ENCODE data around the gene INPP4B. TPM values are rescaled to one million over a fixed set of nuclear protein-coding genes. Genes with fewer than 3 reads are reported as not detected.

The INPP4B gene
- polyA plus RNA-seq, 1 of the 3 experiments (the other 2 are of a cell fraction), result 0.08 TPM

DNA sequence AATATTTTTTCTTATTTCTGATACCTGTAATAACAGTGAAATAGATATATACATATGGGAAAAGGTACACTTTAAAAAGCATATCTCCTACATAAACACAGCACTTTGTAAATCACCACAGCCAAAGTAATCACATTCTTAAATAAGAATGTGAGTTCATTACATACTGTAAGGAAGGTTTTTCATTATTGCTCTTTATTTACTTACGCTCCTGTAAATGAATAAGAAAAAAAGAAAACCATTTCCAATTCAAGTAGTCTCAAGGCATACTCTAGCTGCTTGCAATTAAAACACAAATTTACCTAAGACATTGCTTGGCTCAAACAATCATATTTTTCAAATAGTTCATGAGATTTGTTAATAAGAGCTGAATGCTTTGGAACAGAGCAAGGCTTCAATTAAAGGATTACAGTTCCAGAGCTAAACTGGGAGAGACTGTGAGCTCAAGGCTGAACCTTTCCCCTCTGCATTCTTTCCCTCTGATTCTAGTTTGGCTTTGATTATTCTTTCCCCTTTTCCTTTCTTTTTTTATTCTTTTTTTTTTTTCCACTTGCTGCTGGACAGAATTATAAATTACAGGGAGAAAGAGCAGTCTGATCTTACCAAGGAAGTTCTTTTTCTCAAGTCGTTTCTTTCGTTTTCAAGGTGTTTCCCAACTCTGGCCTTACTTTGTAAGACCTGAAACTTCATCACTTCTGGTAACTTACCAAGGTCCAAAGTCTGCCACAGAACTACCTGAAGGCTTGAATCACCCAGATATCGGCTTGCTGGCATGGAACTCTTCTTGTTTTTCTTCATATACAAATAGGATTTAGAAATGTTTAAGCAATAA lies 278.3 kb downstream of the INPP4B start:
- no peak for DNase-seq
- H3K27ac ChIP-seq (ENCODE audit: low read depth in 2 of 2, low read length in 1 of 2), result peak overlapping the region in 1 of 2 experiments; percentile 50; a peak in 1 of 4 replicates
- no peaks in the 10 kb centered on the region for H3F3A ChIP-seq (replicated peaks; ENCODE audit: insufficient read depth)
- H2AFZ ChIP-seq (ENCODE audit: low read depth), result 0 out of 2 replicates have a peak overlapping the region, but pooled peaks have one; percentile 61
- no peaks in the 10 kb centered on the region for H3K79me2 ChIP-seq (ENCODE audit: insufficient read depth)
- ChIA-PET POLR2A (no interaction called here), CTCF (interaction anchor here (0.7 kb wide), 1 partner anchor 9 kb away, joined by 3 read pairs; no protein-coding TSS in a partner anchor)
- 79% methylated on average over 4 of the region's 4 CpGs for WGBS (ENCODE audit: low lambda C conversion rate)
- H4K20me1 ChIP-seq (ENCODE audit: insufficient read depth), result no peaks in the 10 kb centered on the region
- H3K9ac ChIP-seq, result no peak overlapping the region
- TF ChIP-seq POLR2AphosphoS5 (IDR thresholded peaks at IDR 0.05; ENCODE audit: low read depth, low read length) (no peak), JUND (IDR thresholded peaks at IDR 0.05) (no peak), GABPA (IDR thresholded peaks at IDR 0.05; ENCODE audit: low read depth) (no peak), RFX5 (IDR thresholded peaks at IDR 0.05; ENCODE audit: low read length) (no peak), RAD21 (IDR thresholded peaks at IDR 0.05; ENCODE audit: low read length) (no peak)
- TF ChIP-seq, protein P1, sequence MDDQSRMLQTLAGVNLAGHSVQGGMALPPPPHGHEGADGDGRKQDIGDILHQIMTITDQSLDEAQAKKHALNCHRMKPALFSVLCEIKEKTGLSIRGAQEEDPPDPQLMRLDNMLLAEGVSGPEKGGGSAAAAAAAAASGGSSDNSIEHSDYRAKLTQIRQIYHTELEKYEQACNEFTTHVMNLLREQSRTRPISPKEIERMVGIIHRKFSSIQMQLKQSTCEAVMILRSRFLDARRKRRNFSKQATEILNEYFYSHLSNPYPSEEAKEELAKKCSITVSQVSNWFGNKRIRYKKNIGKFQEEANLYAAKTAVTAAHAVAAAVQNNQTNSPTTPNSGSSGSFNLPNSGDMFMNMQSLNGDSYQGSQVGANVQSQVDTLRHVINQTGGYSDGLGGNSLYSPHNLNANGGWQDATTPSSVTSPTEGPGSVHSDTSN (IDR thresholded peaks at IDR 0.05), result no peak
- no peaks in the 10 kb centered on the region; a peak in 1 of 4 replicates for H3K4me1 ChIP-seq (ENCODE audit: control insufficient read depth in 1 of 2, insufficient read depth in 2 of 2, low read depth in 1 of 2, low read length in 1 of 2)
- no peaks in the 10 kb centered on the region for H3K27me3 ChIP-seq (ENCODE audit: insufficient read depth)
- no peak overlapping the region for H3K4me2 ChIP-seq
- H3K4me3 ChIP-seq (ENCODE audit: low read depth in 2 of 2, low read length in 1 of 2), result no peak overlapping the region
- no peaks in the 10 kb centered on the region for H3K36me3 ChIP-seq (replicated peaks in 1 of 2; ENCODE audit: control insufficient read depth in 1 of 2, insufficient read depth in 2 of 2, low read length in 1 of 2)
- no peaks in the 10 kb centered on the region for H3K9me3 ChIP-seq
- no peaks in the 10 kb centered on the region; the same call in 1 of the 2 replicates for H3K9me2 ChIP-seq

DNA sequence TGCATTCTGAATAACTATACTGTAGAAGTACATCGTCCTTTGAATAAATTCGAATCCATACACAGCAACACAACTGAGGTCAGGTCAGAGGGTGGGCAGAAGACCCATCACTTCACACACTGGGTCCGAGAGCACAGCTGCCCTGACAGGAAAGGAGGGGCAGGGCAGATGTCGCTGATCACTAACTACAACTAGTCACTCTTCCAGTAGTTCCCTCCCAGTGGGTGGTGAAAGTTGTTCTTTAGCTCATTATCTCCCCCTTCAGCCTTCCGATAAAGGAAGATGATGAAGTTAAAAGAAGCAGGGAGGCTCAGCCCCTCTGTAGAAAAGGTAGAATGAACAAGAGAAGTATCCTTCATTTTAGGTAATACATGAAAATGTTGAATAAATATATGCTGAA lies 278.9 kb downstream of the INPP4B start:
- H3F3A ChIP-seq (replicated peaks; ENCODE audit: insufficient read depth), result no peaks in the 10 kb centered on the region
- POLR2A ChIA-PET, result no interaction called here
- no peak overlapping the region for H2AFZ ChIP-seq (ENCODE audit: low read depth)
- no peak overlapping the region for H3K4me3 ChIP-seq (ENCODE audit: low read depth in 2 of 2, low read length in 1 of 2)
- WGBS (ENCODE audit: low lambda C conversion rate), result 76% methylated on average over 5 of the region's 5 CpGs
- H3K9ac ChIP-seq, result no peak overlapping the region
- CTCF ChIA-PET, result no interaction called here
- no peaks in the 10 kb centered on the region; a peak in 1 of 4 replicates for H3K4me1 ChIP-seq (ENCODE audit: control insufficient read depth in 1 of 2, insufficient read depth in 2 of 2, low read depth in 1 of 2, low read length in 1 of 2)
- TF ChIP-seq TEAD4 (IDR thresholded peaks at IDR 0.05; ENCODE audit: borderline replicate concordance, insufficient read depth), result no peak
- TF ChIP-seq EZH2phosphoT487 (IDR thresholded peaks at IDR 0.05; ENCODE audit: borderline replicate concordance, low read depth), result no peak
- no peak for TF ChIP-seq TCF12 (IDR thresholded peaks at IDR 0.05)
- no peak overlapping the region for H3K27ac ChIP-seq (ENCODE audit: low read depth in 2 of 2, low read length in 1 of 2)
- no peak for DNase-seq
- H3K79me2 ChIP-seq (ENCODE audit: insufficient read depth), result no peaks in the 10 kb centered on the region
- H3K27me3 ChIP-seq (ENCODE audit: insufficient read depth), result no peaks in the 10 kb centered on the region
- H3K36me3 ChIP-seq (replicated peaks in 1 of 2; ENCODE audit: control insufficient read depth in 1 of 2, insufficient read depth in 2 of 2, low read length in 1 of 2), result no peaks in the 10 kb centered on the region
- H3K9me3 ChIP-seq, result no peaks in the 10 kb centered on the region
- H3K4me2 ChIP-seq, result no peak overlapping the region
- no peaks in the 10 kb centered on the region; the same call in 1 of the 2 replicates for H3K9me2 ChIP-seq
- H4K20me1 ChIP-seq (ENCODE audit: insufficient read depth), result no peaks in the 10 kb centered on the region

DNA sequence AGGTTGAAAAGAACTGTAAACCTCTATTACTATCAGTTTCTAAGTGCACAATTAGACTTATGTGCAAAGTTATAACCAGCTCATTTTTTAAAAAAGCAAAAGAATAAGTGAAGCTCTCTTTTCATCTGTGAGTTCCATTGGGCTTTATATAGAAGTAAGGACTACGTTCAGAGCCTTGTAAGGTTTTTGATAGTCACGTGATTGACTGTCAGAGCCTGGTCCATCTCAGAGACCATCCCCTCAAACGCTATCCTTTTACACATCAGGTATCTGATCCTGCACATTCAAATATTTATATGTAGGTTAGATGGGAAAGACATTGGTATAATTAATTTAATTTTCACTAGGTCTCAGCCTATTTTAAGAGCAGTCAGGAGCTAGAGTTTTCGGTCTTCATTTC lies 279.3 kb downstream of the INPP4B start:
- H3K36me3 ChIP-seq (replicated peaks in 1 of 2; ENCODE audit: control insufficient read depth in 1 of 2, insufficient read depth in 2 of 2, low read length in 1 of 2), result no peaks in the 10 kb centered on the region
- no peaks in the 10 kb centered on the region for H4K20me1 ChIP-seq (ENCODE audit: insufficient read depth)
- DNase-seq, result no peak
- H3K27ac ChIP-seq (ENCODE audit: low read depth in 2 of 2, low read length in 1 of 2), result no peak overlapping the region
- no peaks in the 10 kb centered on the region for H3F3A ChIP-seq (replicated peaks; ENCODE audit: insufficient read depth)
- no peaks in the 10 kb centered on the region for H3K27me3 ChIP-seq (ENCODE audit: insufficient read depth)
- no peak overlapping the region for H3K4me2 ChIP-seq
- no peaks in the 10 kb centered on the region for H3K9me3 ChIP-seq
- H3K4me1 ChIP-seq (ENCODE audit: control insufficient read depth in 1 of 2, insufficient read depth in 2 of 2, low read depth in 1 of 2, low read length in 1 of 2), result no peaks in the 10 kb centered on the region; a peak in 1 of 4 replicates
- H2AFZ ChIP-seq (ENCODE audit: low read depth), result no peak overlapping the region
- ChIA-PET CTCF (no interaction called here), POLR2A (no interaction called here)
- H3K9me2 ChIP-seq, result no peaks in the 10 kb centered on the region; the same call in 1 of the 2 replicates
- H3K9ac ChIP-seq, result no peak overlapping the region
- TF ChIP-seq, protein P2, sequence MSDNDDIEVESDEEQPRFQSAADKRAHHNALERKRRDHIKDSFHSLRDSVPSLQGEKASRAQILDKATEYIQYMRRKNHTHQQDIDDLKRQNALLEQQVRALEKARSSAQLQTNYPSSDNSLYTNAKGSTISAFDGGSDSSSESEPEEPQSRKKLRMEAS (IDR thresholded peaks at IDR 0.05; ENCODE audit: low read depth), result no peak
- TF ChIP-seq RFX5 (IDR thresholded peaks at IDR 0.05; ENCODE audit: low read length) (no peak), EZH2phosphoT487 (IDR thresholded peaks at IDR 0.05; ENCODE audit: borderline replicate concordance, low read depth) (no peak), MXI1 (IDR thresholded peaks at IDR 0.05; ENCODE audit: low read depth, low read length) (no peak), RCOR1 (IDR thresholded peaks at IDR 0.05; ENCODE audit: low read length) (no peak)
- TF ChIP-seq, protein P3, sequence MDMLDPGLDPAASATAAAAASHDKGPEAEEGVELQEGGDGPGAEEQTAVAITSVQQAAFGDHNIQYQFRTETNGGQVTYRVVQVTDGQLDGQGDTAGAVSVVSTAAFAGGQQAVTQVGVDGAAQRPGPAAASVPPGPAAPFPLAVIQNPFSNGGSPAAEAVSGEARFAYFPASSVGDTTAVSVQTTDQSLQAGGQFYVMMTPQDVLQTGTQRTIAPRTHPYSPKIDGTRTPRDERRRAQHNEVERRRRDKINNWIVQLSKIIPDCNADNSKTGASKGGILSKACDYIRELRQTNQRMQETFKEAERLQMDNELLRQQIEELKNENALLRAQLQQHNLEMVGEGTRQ (IDR thresholded peaks at IDR 0.05; ENCODE audit: borderline replicate concordance, low read depth, low read length), result no peak
- no peak overlapping the region for H3K4me3 ChIP-seq (ENCODE audit: low read depth in 2 of 2, low read length in 1 of 2)
- 67% methylated on average over 4 of the region's 4 CpGs for WGBS (ENCODE audit: low lambda C conversion rate)
- no peaks in the 10 kb centered on the region for H3K79me2 ChIP-seq (ENCODE audit: insufficient read depth)
